ENCODE measurements around the gene C5.

The C5 gene

DNA sequence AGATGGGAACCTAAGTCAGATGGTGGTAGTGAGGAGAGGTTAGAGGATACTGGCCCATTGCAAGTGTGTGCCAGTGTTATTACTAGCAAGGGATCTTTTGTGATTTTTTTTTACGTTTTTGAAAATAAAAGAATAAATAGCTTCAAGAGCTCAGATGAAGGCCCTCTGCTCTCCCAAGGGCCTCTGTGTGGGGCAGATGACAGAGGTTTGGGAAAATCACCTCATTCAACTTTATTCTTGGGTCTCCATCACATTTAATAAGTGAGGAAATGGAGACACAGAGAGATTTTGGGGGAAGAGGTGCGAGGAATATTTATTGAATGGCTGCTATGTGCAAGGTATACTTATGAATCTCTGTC, 113.3 kb downstream of the C5 start:
- DNase-seq = no peak
- H3K79me2 ChIP-seq (ENCODE audit: low read length) = no peaks in the 10 kb centered on the region
- no peaks in the 10 kb centered on the region for H3K36me3 ChIP-seq (replicated peaks; ENCODE audit: insufficient read depth, low read length)
- H3K4me2 ChIP-seq (ENCODE audit: low read depth, low read length) = peak overlapping the region; percentile 51; the same call in 1 of the 2 replicates
- H3F3A ChIP-seq (ENCODE audit: insufficient read depth, low read length) = peaks cover 25% of the 10 kb centered on the region
- H3K27me3 ChIP-seq (replicated peaks; ENCODE audit: insufficient read depth, low read length) = no peaks in the 10 kb centered on the region
- no peaks in the 10 kb centered on the region for H3K9me3 ChIP-seq (replicated peaks; ENCODE audit: insufficient read depth, low read length)
- no peaks in the 10 kb centered on the region for H3K9me2 ChIP-seq (replicated peaks; ENCODE audit: insufficient read depth, low read length)
- peaks cover 68% of the 10 kb centered on the region for H3K4me1 ChIP-seq (ENCODE audit: low read length)
- no peak overlapping the region for H3K27ac ChIP-seq (ENCODE audit: low read length)
- H4K20me1 ChIP-seq (ENCODE audit: insufficient read depth, low read length) = no peaks in the 10 kb centered on the region
- H3K9ac ChIP-seq (ENCODE audit: low read length) = no peak overlapping the region; the same call in 1 of the 2 replicates
- peak overlapping the region; percentile 37; the same call in 1 of the 2 replicates for H2AFZ ChIP-seq (ENCODE audit: low read length)
- no peak overlapping the region for H3K4me3 ChIP-seq (ENCODE audit: low read length)
- TF ChIP-seq, protein P1, sequence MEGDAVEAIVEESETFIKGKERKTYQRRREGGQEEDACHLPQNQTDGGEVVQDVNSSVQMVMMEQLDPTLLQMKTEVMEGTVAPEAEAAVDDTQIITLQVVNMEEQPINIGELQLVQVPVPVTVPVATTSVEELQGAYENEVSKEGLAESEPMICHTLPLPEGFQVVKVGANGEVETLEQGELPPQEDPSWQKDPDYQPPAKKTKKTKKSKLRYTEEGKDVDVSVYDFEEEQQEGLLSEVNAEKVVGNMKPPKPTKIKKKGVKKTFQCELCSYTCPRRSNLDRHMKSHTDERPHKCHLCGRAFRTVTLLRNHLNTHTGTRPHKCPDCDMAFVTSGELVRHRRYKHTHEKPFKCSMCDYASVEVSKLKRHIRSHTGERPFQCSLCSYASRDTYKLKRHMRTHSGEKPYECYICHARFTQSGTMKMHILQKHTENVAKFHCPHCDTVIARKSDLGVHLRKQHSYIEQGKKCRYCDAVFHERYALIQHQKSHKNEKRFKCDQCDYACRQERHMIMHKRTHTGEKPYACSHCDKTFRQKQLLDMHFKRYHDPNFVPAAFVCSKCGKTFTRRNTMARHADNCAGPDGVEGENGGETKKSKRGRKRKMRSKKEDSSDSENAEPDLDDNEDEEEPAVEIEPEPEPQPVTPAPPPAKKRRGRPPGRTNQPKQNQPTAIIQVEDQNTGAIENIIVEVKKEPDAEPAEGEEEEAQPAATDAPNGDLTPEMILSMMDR (IDR thresholded peaks at IDR 0.05; ENCODE audit: low read length) = no peak
- no peak for TF ChIP-seq EZH2 (optimal IDR thresholded peaks at IDR 0.05; ENCODE audit: low read depth, low read length)
- TF ChIP-seq EZH2phosphoT487 (IDR thresholded peaks at IDR 0.05; ENCODE audit: low read length) = no peak

DNA sequence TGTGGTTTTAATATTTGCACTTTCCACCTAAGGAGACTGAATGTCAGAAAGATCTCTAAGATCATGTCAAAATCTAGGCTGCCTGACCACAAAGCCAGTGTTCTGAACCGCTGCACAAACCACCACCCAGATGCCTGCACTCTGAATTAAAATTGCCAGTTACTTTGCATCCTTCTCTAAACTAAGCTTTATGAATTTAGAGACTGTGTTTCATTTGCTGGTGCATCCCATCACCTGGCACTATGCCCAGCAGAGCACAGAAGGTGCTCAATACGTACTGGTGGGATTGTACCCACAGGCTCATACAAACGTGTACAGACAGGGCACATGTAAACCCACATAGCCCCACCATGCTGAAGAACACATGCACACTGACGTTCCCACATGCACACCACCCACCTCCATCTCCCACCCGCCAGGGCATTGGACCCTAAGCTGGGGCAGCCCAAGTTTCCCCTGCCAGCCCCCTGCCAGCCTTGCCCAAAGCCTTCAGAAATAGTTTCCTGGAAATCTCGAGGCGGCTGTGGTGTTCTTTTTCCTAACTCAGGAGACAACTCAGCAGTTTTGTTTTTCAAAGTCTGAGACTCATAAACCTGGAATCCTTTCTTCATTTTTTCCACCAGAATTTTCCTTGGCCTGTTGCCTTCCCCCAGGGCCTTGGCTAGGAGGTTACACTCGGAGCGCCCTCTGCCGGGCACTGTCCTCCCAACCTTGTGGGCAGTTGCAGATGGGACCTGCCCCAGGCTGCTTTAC, 113.9 kb downstream of the C5 start:
- H4K20me1 ChIP-seq (ENCODE audit: insufficient read depth, low read length) = no peaks in the 10 kb centered on the region
- DNase-seq = peak; percentile 88
- no peaks in the 10 kb centered on the region for H3K27me3 ChIP-seq (replicated peaks; ENCODE audit: insufficient read depth, low read length)
- H3K27ac ChIP-seq (ENCODE audit: low read length) = peak overlapping the region; percentile 74
- H3K36me3 ChIP-seq (replicated peaks; ENCODE audit: insufficient read depth, low read length) = no peaks in the 10 kb centered on the region
- no peaks in the 10 kb centered on the region for H3K9me3 ChIP-seq (replicated peaks; ENCODE audit: insufficient read depth, low read length)
- peaks cover 30% of the 10 kb centered on the region for H3F3A ChIP-seq (ENCODE audit: insufficient read depth, low read length)
- peak overlapping the region; percentile 51 for H3K4me2 ChIP-seq (ENCODE audit: low read depth, low read length)
- peak overlapping the region; percentile 40 for H3K9ac ChIP-seq (ENCODE audit: low read length)
- H3K4me1 ChIP-seq (ENCODE audit: low read length) = peaks cover 68% of the 10 kb centered on the region
- no peak overlapping the region for H3K4me3 ChIP-seq (ENCODE audit: low read length)
- H3K79me2 ChIP-seq (ENCODE audit: low read length) = no peaks in the 10 kb centered on the region
- H3K9me2 ChIP-seq (replicated peaks; ENCODE audit: insufficient read depth, low read length) = no peaks in the 10 kb centered on the region
- TF ChIP-seq, protein P1 (IDR thresholded peaks at IDR 0.05; ENCODE audit: low read length) = peak; percentile 97
- no peak for TF ChIP-seq EZH2phosphoT487 (IDR thresholded peaks at IDR 0.05; ENCODE audit: low read length)
- no peak for TF ChIP-seq EZH2 (optimal IDR thresholded peaks at IDR 0.05; ENCODE audit: low read depth, low read length)
- H2AFZ ChIP-seq (ENCODE audit: low read length) = peak overlapping the region; percentile 52

DNA sequence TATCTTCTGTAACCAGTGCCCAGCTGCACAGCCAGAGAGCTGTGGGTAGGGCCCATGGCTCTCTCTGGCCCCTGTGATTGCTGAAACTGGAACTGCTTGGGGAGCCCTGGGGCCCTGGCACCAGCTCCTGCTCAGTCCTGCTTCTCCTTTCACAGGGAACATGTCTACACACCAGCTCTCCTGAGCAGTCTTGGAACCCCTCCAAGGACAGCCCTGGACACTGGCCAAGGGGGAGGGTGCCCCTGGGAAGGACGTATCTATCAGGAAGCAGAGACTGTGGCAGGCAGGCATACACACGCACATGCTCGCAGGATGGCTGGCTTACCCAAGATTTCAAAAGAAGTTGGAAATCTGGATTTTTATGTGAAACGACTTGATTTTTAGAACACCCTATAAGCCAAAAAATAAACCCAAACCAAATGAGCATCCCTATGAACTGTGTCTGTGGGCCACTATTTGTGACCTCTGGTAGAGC, 114.7 kb downstream of the C5 start:
- Histone ChIP-seq H3K36me3 (replicated peaks; ENCODE audit: insufficient read depth, low read length) (no peaks in the 10 kb centered on the region), H3K27ac (ENCODE audit: low read length) (peak overlapping the region; percentile 74), H3K4me1 (ENCODE audit: low read length) (peaks cover 65% of the 10 kb centered on the region), H3K9me3 (replicated peaks; ENCODE audit: insufficient read depth, low read length) (no peaks in the 10 kb centered on the region), H2AFZ (ENCODE audit: low read length) (peak overlapping the region; percentile 52; the same call in 1 of the 2 replicates), H3K4me2 (ENCODE audit: low read depth, low read length) (peak overlapping the region; percentile 51), H3K4me3 (ENCODE audit: low read length) (no peak overlapping the region), H3K9me2 (replicated peaks; ENCODE audit: insufficient read depth, low read length) (no peaks in the 10 kb centered on the region), H3K27me3 (replicated peaks; ENCODE audit: insufficient read depth, low read length) (no peaks in the 10 kb centered on the region), H3K9ac (ENCODE audit: low read length) (peak overlapping the region; percentile 40), H3K79me2 (ENCODE audit: low read length) (no peaks in the 10 kb centered on the region), H3F3A (ENCODE audit: insufficient read depth, low read length) (peaks cover 30% of the 10 kb centered on the region), H4K20me1 (ENCODE audit: insufficient read depth, low read length) (no peaks in the 10 kb centered on the region)
- TF ChIP-seq EZH2 (optimal IDR thresholded peaks at IDR 0.05; ENCODE audit: low read depth, low read length) (no peak), EZH2phosphoT487 (IDR thresholded peaks at IDR 0.05; ENCODE audit: low read length) (no peak)
- TF ChIP-seq, protein P1 (IDR thresholded peaks at IDR 0.05; ENCODE audit: low read length) = no peak
- peak; percentile 51 for DNase-seq

All from MM.1S (cell line).